ENCODE results near the gene LRIG1.

The LRIG1 gene

DNA sequence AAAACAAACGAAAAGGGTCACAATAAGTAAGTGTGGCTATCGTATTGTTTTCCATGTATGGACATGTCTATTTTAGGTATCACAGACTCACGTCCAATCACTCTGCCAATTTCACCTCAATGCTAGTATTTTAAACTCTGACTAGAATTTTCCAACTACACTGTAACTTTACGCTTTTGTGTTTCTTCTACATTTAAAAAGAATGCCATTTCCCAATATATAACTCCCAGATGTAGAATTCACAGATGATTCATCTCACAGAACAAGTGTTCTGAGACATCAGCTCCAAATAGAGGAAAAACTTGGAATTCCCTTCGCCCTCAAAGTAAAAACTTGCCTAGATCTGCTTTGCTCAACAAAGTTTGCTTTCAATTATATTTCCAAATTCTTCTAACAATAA, 14.2 kb downstream of the LRIG1 start:
- ATAC-seq: no peak

DNA sequence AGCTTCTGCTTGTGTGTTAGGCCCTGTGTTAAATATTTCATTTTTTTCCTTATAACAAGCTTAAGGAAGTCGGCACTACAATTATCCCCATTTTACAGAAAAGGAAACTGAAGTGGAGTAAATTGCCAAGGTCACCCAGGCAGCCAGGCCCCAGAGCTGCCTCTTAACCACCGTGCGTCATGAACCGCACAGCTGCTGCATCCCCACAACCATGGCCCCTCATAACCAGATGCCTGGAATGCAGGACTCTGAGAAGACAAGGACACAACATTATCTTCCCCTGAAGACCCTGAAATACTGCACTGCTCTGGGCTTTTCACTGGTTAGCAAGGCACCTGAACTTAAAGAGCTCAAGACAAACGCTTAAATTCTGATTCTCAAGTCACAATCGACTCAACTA, 14.6 kb downstream of the LRIG1 start:
- ATAC-seq: no peak
- no peak for TF ChIP-seq ISL1 (CRISPR knock-in tag; IDR thresholded peaks at IDR 0.05)
- TF ChIP-seq RARB (CRISPR knock-in tag; IDR thresholded peaks at IDR 0.05): no peak
- TF ChIP-seq ZFP30 (CRISPR knock-in tag; IDR thresholded peaks at IDR 0.05): no peak

More for the DNA sequence above, 14.2 kb downstream of the LRIG1 start:
- TF ChIP-seq SNAI2 (CRISPR knock-in tag; IDR thresholded peaks at IDR 0.05) (no peak), ZFP3 (CRISPR knock-in tag; IDR thresholded peaks at IDR 0.05) (no peak), ZNF70 (CRISPR knock-in tag; IDR thresholded peaks at IDR 0.05) (no peak), TCF4 (CRISPR knock-in tag; IDR thresholded peaks at IDR 0.05; ENCODE audit: borderline replicate concordance) (no peak), OSR1 (CRISPR knock-in tag; IDR thresholded peaks at IDR 0.05) (no peak), TOX (CRISPR knock-in tag; IDR thresholded peaks at IDR 0.05; ENCODE audit: borderline replicate concordance) (no peak), BACH2 (CRISPR knock-in tag; IDR thresholded peaks at IDR 0.05; ENCODE audit: borderline replicate concordance) (no peak), CSDC2 (CRISPR knock-in tag; IDR thresholded peaks at IDR 0.05) (no peak), ZNF565 (CRISPR knock-in tag; conservative IDR thresholded peaks at IDR 0.05; ENCODE audit: low read depth) (no peak), ZFP30 (CRISPR knock-in tag; IDR thresholded peaks at IDR 0.05) (no peak), ESRRG (CRISPR knock-in tag; IDR thresholded peaks at IDR 0.05) (no peak), ISL1 (CRISPR knock-in tag; IDR thresholded peaks at IDR 0.05) (no peak), GLIS3 (CRISPR knock-in tag; IDR thresholded peaks at IDR 0.05) (no peak), ZC3H10 (CRISPR knock-in tag; IDR thresholded peaks at IDR 0.05) (no peak)
- TF ChIP-seq, protein P1, sequence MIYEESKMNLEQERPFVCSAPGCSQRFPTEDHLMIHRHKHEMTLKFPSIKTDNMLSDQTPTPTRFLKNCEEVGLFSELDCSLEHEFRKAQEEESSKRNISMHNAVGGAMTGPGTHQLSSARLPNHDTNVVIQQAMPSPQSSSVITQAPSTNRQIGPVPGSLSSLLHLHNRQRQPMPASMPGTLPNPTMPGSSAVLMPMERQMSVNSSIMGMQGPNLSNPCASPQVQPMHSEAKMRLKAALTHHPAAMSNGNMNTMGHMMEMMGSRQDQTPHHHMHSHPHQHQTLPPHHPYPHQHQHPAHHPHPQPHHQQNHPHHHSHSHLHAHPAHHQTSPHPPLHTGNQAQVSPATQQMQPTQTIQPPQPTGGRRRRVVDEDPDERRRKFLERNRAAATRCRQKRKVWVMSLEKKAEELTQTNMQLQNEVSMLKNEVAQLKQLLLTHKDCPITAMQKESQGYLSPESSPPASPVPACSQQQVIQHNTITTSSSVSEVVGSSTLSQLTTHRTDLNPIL (CRISPR knock-in tag; IDR thresholded peaks at IDR 0.05; ENCODE audit: low read depth): no peak
- TF ChIP-seq, protein P2, sequence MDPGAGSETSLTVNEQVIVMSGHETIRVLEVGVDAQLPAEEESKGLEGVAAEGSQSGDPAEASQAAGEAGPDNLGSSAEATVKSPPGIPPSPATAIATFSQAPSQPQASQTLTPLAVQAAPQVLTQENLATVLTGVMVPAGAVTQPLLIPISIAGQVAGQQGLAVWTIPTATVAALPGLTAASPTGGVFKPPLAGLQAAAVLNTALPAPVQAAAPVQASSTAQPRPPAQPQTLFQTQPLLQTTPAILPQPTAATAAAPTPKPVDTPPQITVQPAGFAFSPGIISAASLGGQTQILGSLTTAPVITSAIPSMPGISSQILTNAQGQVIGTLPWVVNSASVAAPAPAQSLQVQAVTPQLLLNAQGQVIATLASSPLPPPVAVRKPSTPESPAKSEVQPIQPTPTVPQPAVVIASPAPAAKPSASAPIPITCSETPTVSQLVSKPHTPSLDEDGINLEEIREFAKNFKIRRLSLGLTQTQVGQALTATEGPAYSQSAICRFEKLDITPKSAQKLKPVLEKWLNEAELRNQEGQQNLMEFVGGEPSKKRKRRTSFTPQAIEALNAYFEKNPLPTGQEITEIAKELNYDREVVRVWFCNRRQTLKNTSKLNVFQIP (CRISPR knock-in tag; IDR thresholded peaks at IDR 0.05; ENCODE audit: borderline replicate concordance, low read depth): no peak

DNA sequence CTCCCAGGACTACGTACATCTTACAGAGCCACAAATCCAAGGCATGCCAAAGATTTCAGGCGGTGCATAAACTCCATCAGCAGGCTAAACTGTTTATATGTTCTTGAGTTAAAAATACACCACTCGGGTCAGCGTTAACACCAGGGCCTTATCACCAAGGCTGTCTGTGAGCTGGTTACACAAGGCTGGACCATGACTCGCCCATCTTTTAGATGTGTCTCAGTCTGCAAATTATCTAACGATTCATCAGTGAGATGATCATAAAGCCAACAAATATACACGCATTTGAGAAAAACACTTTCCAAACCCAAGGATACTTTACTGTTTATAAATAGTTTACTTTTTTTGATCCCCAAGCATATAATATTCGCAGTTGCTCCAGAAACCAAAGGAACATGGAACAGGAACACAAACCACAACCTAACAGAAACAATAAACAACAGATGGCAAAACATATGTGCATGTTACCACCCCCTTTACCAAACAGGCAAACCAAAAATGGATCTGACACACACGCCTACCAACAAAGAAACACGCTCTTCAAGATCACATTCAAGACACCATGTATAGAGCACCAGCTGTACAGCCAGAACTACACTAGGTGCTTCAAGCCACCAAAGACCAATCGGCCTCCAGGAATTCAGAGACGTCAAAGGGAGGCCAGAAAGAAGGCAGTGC, 15.4 kb downstream of the LRIG1 start:
- TF ChIP-seq CSDC2 (CRISPR knock-in tag; IDR thresholded peaks at IDR 0.05): no peak
- no peak for TF ChIP-seq ZFP3 (CRISPR knock-in tag; IDR thresholded peaks at IDR 0.05)
- TF ChIP-seq PPARA (CRISPR knock-in tag; IDR thresholded peaks at IDR 0.05; ENCODE audit: borderline replicate concordance): no peak
- no peak for TF ChIP-seq SNAI2 (CRISPR knock-in tag; IDR thresholded peaks at IDR 0.05)
- no peak for TF ChIP-seq ZNF70 (CRISPR knock-in tag; IDR thresholded peaks at IDR 0.05)
- TF ChIP-seq, protein P1 (CRISPR knock-in tag; IDR thresholded peaks at IDR 0.05; ENCODE audit: low read depth): no peak
- TF ChIP-seq ZFP30 (CRISPR knock-in tag; IDR thresholded peaks at IDR 0.05): no peak
- TF ChIP-seq, protein P3, sequence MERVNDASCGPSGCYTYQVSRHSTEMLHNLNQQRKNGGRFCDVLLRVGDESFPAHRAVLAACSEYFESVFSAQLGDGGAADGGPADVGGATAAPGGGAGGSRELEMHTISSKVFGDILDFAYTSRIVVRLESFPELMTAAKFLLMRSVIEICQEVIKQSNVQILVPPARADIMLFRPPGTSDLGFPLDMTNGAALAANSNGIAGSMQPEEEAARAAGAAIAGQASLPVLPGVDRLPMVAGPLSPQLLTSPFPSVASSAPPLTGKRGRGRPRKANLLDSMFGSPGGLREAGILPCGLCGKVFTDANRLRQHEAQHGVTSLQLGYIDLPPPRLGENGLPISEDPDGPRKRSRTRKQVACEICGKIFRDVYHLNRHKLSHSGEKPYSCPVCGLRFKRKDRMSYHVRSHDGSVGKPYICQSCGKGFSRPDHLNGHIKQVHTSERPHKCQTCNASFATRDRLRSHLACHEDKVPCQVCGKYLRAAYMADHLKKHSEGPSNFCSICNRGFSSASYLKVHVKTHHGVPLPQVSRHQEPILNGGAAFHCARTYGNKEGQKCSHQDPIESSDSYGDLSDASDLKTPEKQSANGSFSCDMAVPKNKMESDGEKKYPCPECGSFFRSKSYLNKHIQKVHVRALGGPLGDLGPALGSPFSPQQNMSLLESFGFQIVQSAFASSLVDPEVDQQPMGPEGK (CRISPR knock-in tag; IDR thresholded peaks at IDR 0.05; ENCODE audit: borderline replicate concordance): no peak
- TF ChIP-seq, protein P4, sequence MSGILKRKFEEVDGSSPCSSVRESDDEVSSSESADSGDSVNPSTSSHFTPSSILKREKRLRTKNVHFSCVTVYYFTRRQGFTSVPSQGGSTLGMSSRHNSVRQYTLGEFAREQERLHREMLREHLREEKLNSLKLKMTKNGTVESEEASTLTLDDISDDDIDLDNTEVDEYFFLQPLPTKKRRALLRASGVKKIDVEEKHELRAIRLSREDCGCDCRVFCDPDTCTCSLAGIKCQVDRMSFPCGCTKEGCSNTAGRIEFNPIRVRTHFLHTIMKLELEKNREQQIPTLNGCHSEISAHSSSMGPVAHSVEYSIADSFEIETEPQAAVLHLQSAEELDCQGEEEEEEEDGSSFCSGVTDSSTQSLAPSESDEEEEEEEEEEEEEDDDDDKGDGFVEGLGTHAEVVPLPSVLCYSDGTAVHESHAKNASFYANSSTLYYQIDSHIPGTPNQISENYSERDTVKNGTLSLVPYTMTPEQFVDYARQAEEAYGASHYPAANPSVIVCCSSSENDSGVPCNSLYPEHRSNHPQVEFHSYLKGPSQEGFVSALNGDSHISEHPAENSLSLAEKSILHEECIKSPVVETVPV (CRISPR knock-in tag; IDR thresholded peaks at IDR 0.05): no peak
- TF ChIP-seq GLIS3 (CRISPR knock-in tag; IDR thresholded peaks at IDR 0.05): no peak
- no peak for TF ChIP-seq ESRRG (CRISPR knock-in tag; IDR thresholded peaks at IDR 0.05)
- no peak for TF ChIP-seq ISL1 (CRISPR knock-in tag; IDR thresholded peaks at IDR 0.05)
- TF ChIP-seq ZNF565 (CRISPR knock-in tag; conservative IDR thresholded peaks at IDR 0.05; ENCODE audit: low read depth): no peak
- TF ChIP-seq, protein P2 (CRISPR knock-in tag; IDR thresholded peaks at IDR 0.05; ENCODE audit: borderline replicate concordance, low read depth): no peak
- TF ChIP-seq, protein P5, sequence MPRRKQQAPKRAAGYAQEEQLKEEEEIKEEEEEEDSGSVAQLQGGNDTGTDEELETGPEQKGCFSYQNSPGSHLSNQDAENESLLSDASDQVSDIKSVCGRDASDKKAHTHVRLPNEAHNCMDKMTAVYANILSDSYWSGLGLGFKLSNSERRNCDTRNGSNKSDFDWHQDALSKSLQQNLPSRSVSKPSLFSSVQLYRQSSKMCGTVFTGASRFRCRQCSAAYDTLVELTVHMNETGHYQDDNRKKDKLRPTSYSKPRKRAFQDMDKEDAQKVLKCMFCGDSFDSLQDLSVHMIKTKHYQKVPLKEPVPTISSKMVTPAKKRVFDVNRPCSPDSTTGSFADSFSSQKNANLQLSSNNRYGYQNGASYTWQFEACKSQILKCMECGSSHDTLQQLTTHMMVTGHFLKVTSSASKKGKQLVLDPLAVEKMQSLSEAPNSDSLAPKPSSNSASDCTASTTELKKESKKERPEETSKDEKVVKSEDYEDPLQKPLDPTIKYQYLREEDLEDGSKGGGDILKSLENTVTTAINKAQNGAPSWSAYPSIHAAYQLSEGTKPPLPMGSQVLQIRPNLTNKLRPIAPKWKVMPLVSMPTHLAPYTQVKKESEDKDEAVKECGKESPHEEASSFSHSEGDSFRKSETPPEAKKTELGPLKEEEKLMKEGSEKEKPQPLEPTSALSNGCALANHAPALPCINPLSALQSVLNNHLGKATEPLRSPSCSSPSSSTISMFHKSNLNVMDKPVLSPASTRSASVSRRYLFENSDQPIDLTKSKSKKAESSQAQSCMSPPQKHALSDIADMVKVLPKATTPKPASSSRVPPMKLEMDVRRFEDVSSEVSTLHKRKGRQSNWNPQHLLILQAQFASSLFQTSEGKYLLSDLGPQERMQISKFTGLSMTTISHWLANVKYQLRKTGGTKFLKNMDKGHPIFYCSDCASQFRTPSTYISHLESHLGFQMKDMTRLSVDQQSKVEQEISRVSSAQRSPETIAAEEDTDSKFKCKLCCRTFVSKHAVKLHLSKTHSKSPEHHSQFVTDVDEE (CRISPR knock-in tag; IDR thresholded peaks at IDR 0.05): no peak
- TF ChIP-seq ARNTL (CRISPR knock-in tag; IDR thresholded peaks at IDR 0.05; ENCODE audit: borderline replicate concordance, low read depth): no peak
- no peak for ATAC-seq
